Ovary (tissue), 9 donors: ENCODE results near the gene HOXC12. TPM values are rescaled to one million over a fixed set of nuclear protein-coding genes. Genes with fewer than 3 reads are reported as not detected.

Experiments
- DNase-seq, 5 donors: peaks; one replicate each; pipeline ENCODE4 v3.0.0-alpha.2; 2019 to 2020
- H3K27ac ChIP-seq, 2 donors: fragments of 200-600 bp; one replicate each; pipeline versions ENCODE4 v1.5.1 to v1.8.0; 2019 to 2022
- H3K27me3 ChIP-seq: fragments of 200-600 bp; one replicate; pipeline ENCODE4 v1.8.0; 2022
- H3K36me3 ChIP-seq: fragments of 200-600 bp; sonication (generic); one replicate; pipeline ENCODE4 v1.5.1; 2019
- H3K4me1 ChIP-seq: one replicate; pipeline ENCODE4 v1.8.1; 2013; ENCODE audit warnings: mild to moderate bottlenecking, moderate library complexity; ENCODE audit not compliant: insufficient read depth
- H3K4me3 ChIP-seq: fragments of 200-600 bp; sonication (generic); one replicate; pipeline ENCODE4 v1.5.1; 2017
- H3K9me3 ChIP-seq, 2 donors: fragments of 200-600 bp in 1 of 2; sonication (generic) in 1 of 2; one replicate each; pipeline versions ENCODE4 v1.5.1 to v1.8.1; 2013 to 2019; ENCODE audit warnings: mild to moderate bottlenecking in 1 of 2, moderate library complexity in 1 of 2
- CTCF ChIP-seq, 3 donors: fragments of 450-650 bp in 2 of 3; fragments of 200-600 bp in 1 of 3; IDR thresholded peaks; one replicate each; pipeline versions ENCODE4 v1.5.1 to v1.8.0; 2016 to 2022; ENCODE audit warnings: antibody characterized with exemption in 3 of 3, mild to moderate bottlenecking in 1 of 3
- EP300 ChIP-seq: sonication (generic); formaldehyde crosslinking; IDR thresholded peaks from one replicate; pipeline ENCODE4 v1.6.1; 2017; ENCODE audit warnings: antibody characterized with exemption
- POLR2A ChIP-seq: fragments of 450-650 bp; IDR thresholded peaks from one replicate; pipeline ENCODE4 v1.6.1; 2017; ENCODE audit warnings: antibody characterized with exemption, mild to moderate bottlenecking, moderate library complexity
- WGBS, 3 donors: extraction: QIAGEN DNeasy Blood & Tissue Kit in 1 of 3; methylation state at CpG; one replicate each; pipeline versions ENCODE4 v1.1.5 to v1.1.7; 2013 to 2017; 5-methylcytosine and 5-hydroxymethylcytosine counted together
- intact Hi-C, 4 donors: fragments of 100-400 bp; cut with DNase I; formaldehyde crosslinking; loops; one replicate each; pipeline versions ENCODE4 v1.11.0 to v1.15.1; 2022 to 2023
- polyA plus RNA-seq, 2 donors: library from polyadenylated mRNA; stranded (reverse); fragments of 200-250 nt in 1 of 2; fragments of 350-450 nt in 1 of 2; fragmentation: Illumina TruSeq in 1 of 2; extraction: RNeasy Lipid Tissue Mini Kit (QIAGEN cat#74804) in 1 of 2; gene quantifications; one replicate each; pipeline ENCODE4 v1.2.3, GENCODE V29; 2013 to 2014
- total RNA-seq, 7 donors: library from RNA; depleted of rRNA in 2 of 7; stranded (reverse); fragments of >200 nt in 2 of 7; fragmentation: NEBNext Ultra II Directional in 3 of 7; extraction: Animal tissue kit (Norgen Biotek cat#: 25700) in 3 of 7; gene quantifications; one replicate each; pipeline versions ENCODE4 v1.1.0 to v1.2.4, GENCODE V29; 2016 to 2023
- donor health status: DM: no; HTN: no; CAD: no; lungs with moderate emphysema.
- donor health status: DM: no; HTN: no; CAD: no.
- donor health status: Bipolar disorder and iron deficiency.
- donor health status: DM: yes; HTN: yes; CAD: no.
- donor health status: DM: no; HTN: no; CAD: no.
- donor health status: DM: yes; HTN: yes; CAD: no.

The HOXC12 gene
- total and polyA plus RNA-seq, 9 donors: not detected

- H3K4me3 ChIP-seq: no peak overlapping the region
- no peaks in the 10 kb centered on the region for H3K36me3 ChIP-seq
- intact Hi-C loops: no loop called here
- no peaks in the 10 kb centered on the region for H3K9me3 ChIP-seq
- no peak overlapping the region for H3K27ac ChIP-seq
- DNase-seq: no peak
- H3K4me1 ChIP-seq: peaks cover 2% of the 10 kb centered on the region
- peaks cover 12% of the 10 kb centered on the region for H3K27me3 ChIP-seq
- WGBS, 3 donors: 18 to 21% (median 21%) methylated on average over 4 of the region's 4 CpGs
- no peak for TF ChIP-seq CTCF (IDR thresholded peaks at IDR 0.05)
- TF ChIP-seq POLR2A: no peak
- no peak for TF ChIP-seq EP300
Measured at GRCh38 chr12:53959314-53959713, 4.6 kb downstream of the HOXC12 start.

GRCh38 chr12:53960187-53961024 is 5.7 kb downstream of the HOXC12 start:
- intact Hi-C loops: no loop called here
- peaks cover 2% of the 10 kb centered on the region for H3K4me1 ChIP-seq
- H3K9me3 ChIP-seq: no peaks in the 10 kb centered on the region
- H3K27me3 ChIP-seq: peaks cover 13% of the 10 kb centered on the region
- no peak for TF ChIP-seq CTCF (IDR thresholded peaks at IDR 0.05)
- TF ChIP-seq POLR2A: no peak
- no peak for TF ChIP-seq EP300
- no peaks in the 10 kb centered on the region for H3K36me3 ChIP-seq
- DNase-seq: no peak
- H3K4me3 ChIP-seq: no peak overlapping the region
- H3K27ac ChIP-seq: no peak overlapping the region
- 11 to 20% (median 12%) methylated on average over 39 of the region's 39 CpGs for WGBS, 3 donors

DNA sequence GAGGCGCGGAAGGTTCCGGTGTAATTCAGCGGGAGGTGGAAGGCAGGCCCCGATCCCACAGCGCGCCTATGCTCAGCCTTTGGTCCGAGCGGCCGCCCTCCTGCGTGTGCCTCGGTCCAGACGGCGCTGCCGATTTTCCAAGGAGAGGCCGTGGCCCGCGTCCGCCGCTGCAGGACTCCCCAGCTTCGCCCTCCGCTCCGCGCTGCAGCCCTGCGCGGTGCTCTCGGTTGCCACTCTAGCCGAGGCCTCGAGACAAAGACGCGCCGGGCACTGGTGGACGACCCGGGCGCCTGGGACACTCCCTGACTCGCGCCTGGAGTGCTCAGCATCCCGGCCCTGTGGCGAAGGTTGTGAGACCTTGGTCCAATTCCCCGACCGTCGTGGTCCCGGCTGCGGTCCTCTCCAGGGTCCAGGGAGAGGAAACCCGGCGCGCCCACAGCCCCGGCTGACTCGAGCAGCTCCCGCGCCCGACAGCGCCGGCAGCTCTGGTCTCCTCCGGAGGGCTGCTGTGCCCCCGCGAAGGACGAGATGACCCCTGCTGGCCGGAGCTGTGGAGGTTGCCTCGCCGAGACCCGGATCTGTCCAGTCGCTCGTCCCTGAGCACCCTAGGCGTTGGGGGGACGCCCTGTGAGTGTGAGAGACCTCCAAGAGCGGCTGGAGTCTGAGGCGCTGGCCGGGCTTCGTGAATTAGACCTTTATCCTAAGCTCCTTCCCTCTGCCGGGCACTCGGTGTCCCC is 6.5 kb downstream of the HOXC12 start:
- H3K27ac ChIP-seq: no peak overlapping the region
- no peaks in the 10 kb centered on the region for H3K36me3 ChIP-seq
- H3K9me3 ChIP-seq: no peaks in the 10 kb centered on the region
- no peak for DNase-seq
- WGBS, 3 donors: 2 to 9% (median 3%) methylated on average over 36 to 72 of the region's 72 CpGs
- H3K4me3 ChIP-seq: no peak overlapping the region
- H3K27me3 ChIP-seq: peaks cover 13% of the 10 kb centered on the region
- TF ChIP-seq POLR2A (no peak), CTCF (IDR thresholded peaks at IDR 0.05) (no peak), EP300 (no peak)
- peaks cover 2% of the 10 kb centered on the region for H3K4me1 ChIP-seq
- intact Hi-C loops: no loop called here

DNA sequence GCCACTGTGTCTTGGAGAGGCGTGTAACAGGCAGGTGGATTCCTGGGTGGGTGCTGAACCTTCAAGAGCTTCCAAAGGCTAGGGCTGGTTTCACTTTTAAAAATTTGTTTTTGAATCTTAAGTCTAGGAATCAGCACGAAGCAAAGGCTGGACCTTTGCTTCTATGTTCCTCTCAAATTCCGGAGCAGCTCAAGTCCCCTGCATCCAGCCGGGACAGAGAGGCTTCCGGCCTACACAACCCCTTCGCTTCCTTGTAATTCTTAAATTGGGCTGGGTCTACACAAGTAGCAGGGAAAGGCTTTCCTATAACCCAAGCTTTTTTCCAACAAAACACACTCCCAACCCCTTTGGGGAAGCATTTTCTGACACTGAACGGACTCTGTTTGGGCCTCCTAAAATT is 8.3 kb downstream of the HOXC12 start:
- Histone ChIP-seq H3K4me1 (peaks cover 2% of the 10 kb centered on the region), H3K36me3 (no peaks in the 10 kb centered on the region), H3K27ac (no peak overlapping the region), H3K27me3 (peaks cover 17% of the 10 kb centered on the region), H3K9me3 (no peaks in the 10 kb centered on the region), H3K4me3 (no peak overlapping the region)
- intact Hi-C loops: no loop called here
- TF ChIP-seq POLR2A (no peak), CTCF (IDR thresholded peaks at IDR 0.05) (no peak), EP300 (no peak)
- 29 to 50% (median 29%) methylated on average over 7 of the region's 7 CpGs for WGBS, 3 donors
- no peak for DNase-seq
